ENCODE results near the gene TCEAL4.

Gene TCEAL4

GRCh38 chrX:103585411-103586313 lies at the start of gene TCEAL4:
Gene TCEAL4 (plus strand): TSS chrX:103585515. CDS start chrX:103586676, 1,161 bp downstream.
- DNase-seq, result peak in 50 of 51 donors; percentile 1 to 71 (median 37)

- no peak for DNase-seq
Observed at GRCh38 chrX:103536071-103536470, 49.2 kb upstream of the TCEAL4 start.

GRCh38 chrX:103536732-103537131 lies 48.6 kb upstream of the TCEAL4 start:
- DNase-seq, result no peak

GRCh38 chrX:103537871-103538387 lies 47.4 kb upstream of the TCEAL4 start:
- no peak for DNase-seq

GRCh38 chrX:103538728-103539127 lies 46.6 kb upstream of the TCEAL4 start:
- no peak for DNase-seq

GRCh38 chrX:103539695-103540094 lies 45.6 kb upstream of the TCEAL4 start:
- no peak for DNase-seq

GRCh38 chrX:103540145-103540544 lies 45.2 kb upstream of the TCEAL4 start:
- DNase-seq, result no peak

- peak in 1 of 51 donors; percentile 4 for DNase-seq
Observed at GRCh38 chrX:103549916-103550315, 35.4 kb upstream of the TCEAL4 start.

GRCh38 chrX:103550415-103551051 lies 34.8 kb upstream of the TCEAL4 start:
- no peak for DNase-seq

- DNase-seq, result no peak
Observed at GRCh38 chrX:103552236-103552635, 33.1 kb upstream of the TCEAL4 start.

- peak in 45 of 51 donors; percentile 0 to 65 (median 28) for DNase-seq
Observed at GRCh38 chrX:103554687-103555424, 30.5 kb upstream of the TCEAL4 start.

- DNase-seq, result no peak
Observed at GRCh38 chrX:103556963-103557612, 28.2 kb upstream of the TCEAL4 start.

GRCh38 chrX:103560256-103560655 lies 25.1 kb upstream of the TCEAL4 start:
- no peak for DNase-seq

- DNase-seq, result no peak
Observed at GRCh38 chrX:103562801-103563200, 22.5 kb upstream of the TCEAL4 start.

GRCh38 chrX:103565197-103565596 lies 20.1 kb upstream of the TCEAL4 start:
- DNase-seq, result no peak

- no peak for DNase-seq
Observed at GRCh38 chrX:103565752-103566151, 19.6 kb upstream of the TCEAL4 start.

- no peak for DNase-seq
Observed at GRCh38 chrX:103571121-103571520, 14.2 kb upstream of the TCEAL4 start.

- no peak for DNase-seq
Observed at GRCh38 chrX:103571726-103572125, 13.6 kb upstream of the TCEAL4 start.

- no peak for DNase-seq
Observed at GRCh38 chrX:103573202-103573601, 12.1 kb upstream of the TCEAL4 start.

GRCh38 chrX:103584596-103584995 lies 719 bp upstream of the TCEAL4 start:
- peak in 3 of 51 donors; percentile 0 to 12 (median 1) for DNase-seq

- peak in 23 of 51 donors; percentile 0 to 39 (median 7) for DNase-seq
Observed at GRCh38 chrX:103586314-103586646, 965 bp downstream of the TCEAL4 start.

Measured in hypothalamus (tissue), 51 donors.